Fibroblast of lung (primary cell): Measurements from ENCODE around the gene CHST10. TPM values are rescaled to one million over a fixed set of nuclear protein-coding genes. Genes with fewer than 3 reads are reported as not detected.

Source experiments
- DNase-seq, 2 donors: peaks; one replicate each; pipeline versions ENCODE4 v3.0.0 to v3.0.0-alpha.2; 2010; ENCODE audit warnings: low read depth in 2 of 2
- H2AFZ ChIP-seq: 2 replicates; pipeline ENCODE4 v1.5.1; 2012; ENCODE audit warnings: low read length, control low read depth, inconsistent platforms
- H3K27ac ChIP-seq: 2 replicates; pipeline ENCODE4 v1.5.1; 2011; ENCODE audit warnings: low read length, control low read depth; ENCODE audit not compliant: insufficient read depth
- H3K27me3 ChIP-seq: 2 replicates; pipeline ENCODE4 v1.5.1; 2011; ENCODE audit warnings: mild to moderate bottlenecking, low read length; ENCODE audit not compliant: control insufficient read depth, insufficient read depth
- H3K36me3 ChIP-seq: 2 replicates; pipeline ENCODE4 v1.5.1; 2011; ENCODE audit warnings: low read length; ENCODE audit not compliant: control insufficient read depth, insufficient read depth
- H3K4me1 ChIP-seq: 2 replicates; pipeline ENCODE4 v1.5.1; 2011; ENCODE audit warnings: low read length; ENCODE audit not compliant: control insufficient read depth, insufficient read depth; ENCODE audit errors: extremely low read depth
- H3K4me2 ChIP-seq: 2 replicates; pipeline ENCODE4 v1.5.1; 2011; ENCODE audit warnings: low read length, control low read depth; ENCODE audit not compliant: insufficient read depth; ENCODE audit errors: extremely low read depth
- H3K4me3 ChIP-seq, 4 experiments: fragments of 200-600 bp in 1 of 4; sonication (generic) in 1 of 4; replicated peaks in 1 of 4; 2 replicates each; pipeline ENCODE4 v1.5.1; 2011 to 2016; ENCODE audit warnings: low read length in 4 of 4, low read depth in 3 of 4, mild to moderate bottlenecking in 3 of 4, control low read depth in 2 of 4, inconsistent platforms in 1 of 4, mixed read lengths in 1 of 4; ENCODE audit not compliant: insufficient read depth in 1 of 4; ENCODE audit errors: control extremely low read depth in 1 of 4
- H3K79me2 ChIP-seq: 2 replicates; pipeline ENCODE4 v1.5.1; 2012; ENCODE audit warnings: mild to moderate bottlenecking, low read length, inconsistent platforms; ENCODE audit not compliant: control insufficient read depth, insufficient read depth
- H3K9ac ChIP-seq: 2 replicates; pipeline ENCODE4 v1.5.1; 2011; ENCODE audit warnings: mild to moderate bottlenecking, low read length, control low read depth; ENCODE audit not compliant: insufficient read depth
- H3K9me3 ChIP-seq: 2 replicates; pipeline ENCODE4 v1.5.1; 2012; ENCODE audit warnings: low read depth, low read length; ENCODE audit not compliant: control insufficient read depth, insufficient read depth
- H4K20me1 ChIP-seq: 2 replicates; pipeline ENCODE4 v1.5.1; 2011; ENCODE audit warnings: low read length; ENCODE audit not compliant: control insufficient read depth, insufficient read depth; ENCODE audit errors: extremely low read depth
- CTCF ChIP-seq, 2 donors: IDR thresholded peaks in 1 of 2; conservative IDR thresholded peaks in 1 of 2; 1 replicate in 1 of 2; 2 replicates in 1 of 2; pipeline ENCODE4 v1.5.1; 2011 to 2012; ENCODE audit warnings: low read length in 2 of 2, control low read depth in 1 of 2, inconsistent platforms in 1 of 2, low read depth in 1 of 2, mild to moderate bottlenecking in 1 of 2
- EZH2 ChIP-seq: IDR thresholded peaks from 2 replicates; pipeline ENCODE4 v1.5.1; 2012; ENCODE audit warnings: low read length, control low read depth, mild to moderate bottlenecking; ENCODE audit errors: missing control alignments
- polyA plus RNA-seq, 2 donors: library from polyadenylated mRNA; depleted of rRNA in 1 of 2; stranded (reverse) in 1 of 2; unstranded in 1 of 2; fragments of >200 nt; gene quantifications; 2 replicates each; pipeline ENCODE4 v1.2.1, GENCODE V29; 2011 to 2012; ENCODE audit warnings: missing spikeins in 1 of 2
- total RNA-seq: library from RNA; depleted of rRNA; stranded (reverse); fragments of >200 nt; gene quantifications from 2 replicates; pipeline ENCODE4 v1.2.1, GENCODE V29; 2014

The CHST10 gene
- total and polyA plus RNA-seq, 2 donors (not counting 1 experiment from before 2014, with no cell fraction given) = 5.0 to 6.7 TPM

- no peak for TF ChIP-seq EZH2
- no peak for TF ChIP-seq CTCF (conservative IDR thresholded peaks at IDR 0.05 in 1 of 2, IDR thresholded peaks at IDR 0.05 in 1 of 2; ENCODE audit: low read depth in 1 of 2, low read length in 2 of 2)
- Histone ChIP-seq H3K4me3 (no peak overlapping the region), H3K9me3 (no peaks in the 10 kb centered on the region), H3K4me1 (no peaks in the 10 kb centered on the region), H3K27ac (no peak overlapping the region), H4K20me1 (no peaks in the 10 kb centered on the region), H3K36me3 (no peaks in the 10 kb centered on the region), H2AFZ (no peak overlapping the region), H3K79me2 (no peaks in the 10 kb centered on the region), H3K9ac (no peak overlapping the region), H3K27me3 (no peaks in the 10 kb centered on the region), H3K4me2 (no peak overlapping the region)
- no peak for DNase-seq
Measured at GRCh38 chr2:100408941-100409340, 8.5 kb downstream of the CHST10 start.

GRCh38 chr2:100408104-100408503, 9.4 kb downstream of the CHST10 start:
- no peaks in the 10 kb centered on the region for H4K20me1 ChIP-seq
- no peak overlapping the region for H3K4me2 ChIP-seq
- H3K79me2 ChIP-seq = no peaks in the 10 kb centered on the region
- H3K9ac ChIP-seq = no peak overlapping the region
- no peak for TF ChIP-seq CTCF (conservative IDR thresholded peaks at IDR 0.05 in 1 of 2, IDR thresholded peaks at IDR 0.05 in 1 of 2; ENCODE audit: low read depth in 1 of 2, low read length in 2 of 2)
- TF ChIP-seq EZH2 = no peak
- no peaks in the 10 kb centered on the region for H3K9me3 ChIP-seq
- H3K36me3 ChIP-seq = no peaks in the 10 kb centered on the region
- no peak overlapping the region for H3K4me3 ChIP-seq
- H3K27ac ChIP-seq = no peak overlapping the region
- H2AFZ ChIP-seq = no peak overlapping the region
- no peaks in the 10 kb centered on the region for H3K4me1 ChIP-seq
- H3K27me3 ChIP-seq = no peaks in the 10 kb centered on the region
- no peak for DNase-seq

- no peaks in the 10 kb centered on the region for H3K27me3 ChIP-seq
- no peaks in the 10 kb centered on the region for H3K9me3 ChIP-seq
- H3K4me1 ChIP-seq = no peaks in the 10 kb centered on the region
- H2AFZ ChIP-seq = no peak overlapping the region
- H3K79me2 ChIP-seq = no peaks in the 10 kb centered on the region
- H3K4me3 ChIP-seq = no peak overlapping the region
- no peaks in the 10 kb centered on the region for H3K36me3 ChIP-seq
- DNase-seq = no peak
- no peaks in the 10 kb centered on the region for H4K20me1 ChIP-seq
- no peak overlapping the region for H3K9ac ChIP-seq
- H3K27ac ChIP-seq = no peak overlapping the region
- no peak for TF ChIP-seq EZH2
- TF ChIP-seq CTCF (conservative IDR thresholded peaks at IDR 0.05 in 1 of 2, IDR thresholded peaks at IDR 0.05 in 1 of 2; ENCODE audit: low read depth in 1 of 2, low read length in 2 of 2) = no peak
- H3K4me2 ChIP-seq = no peak overlapping the region
Measured at GRCh38 chr2:100407563-100407962, 9.9 kb downstream of the CHST10 start.
